AG10803 (cell line): Measurements from ENCODE around the gene KIF5A.

ENCODE experiments used
- DNase-seq: peaks from one replicate; pipeline ENCODE4 v3.0.0; 2010; ENCODE audit warnings: low read depth
- H3K4me3 ChIP-seq: 2 replicates; pipeline ENCODE4 v1.5.1; 2011; ENCODE audit warnings: mild to moderate bottlenecking, low read length, control low read depth
- TF ChIP-seq, protein P1 (sequence below): conservative IDR thresholded peaks from 2 replicates; pipeline ENCODE4 v1.5.1; 2011; ENCODE audit warnings: mild to moderate bottlenecking, low read length, control low read depth, inconsistent platforms

KIF5A gene

DNA sequence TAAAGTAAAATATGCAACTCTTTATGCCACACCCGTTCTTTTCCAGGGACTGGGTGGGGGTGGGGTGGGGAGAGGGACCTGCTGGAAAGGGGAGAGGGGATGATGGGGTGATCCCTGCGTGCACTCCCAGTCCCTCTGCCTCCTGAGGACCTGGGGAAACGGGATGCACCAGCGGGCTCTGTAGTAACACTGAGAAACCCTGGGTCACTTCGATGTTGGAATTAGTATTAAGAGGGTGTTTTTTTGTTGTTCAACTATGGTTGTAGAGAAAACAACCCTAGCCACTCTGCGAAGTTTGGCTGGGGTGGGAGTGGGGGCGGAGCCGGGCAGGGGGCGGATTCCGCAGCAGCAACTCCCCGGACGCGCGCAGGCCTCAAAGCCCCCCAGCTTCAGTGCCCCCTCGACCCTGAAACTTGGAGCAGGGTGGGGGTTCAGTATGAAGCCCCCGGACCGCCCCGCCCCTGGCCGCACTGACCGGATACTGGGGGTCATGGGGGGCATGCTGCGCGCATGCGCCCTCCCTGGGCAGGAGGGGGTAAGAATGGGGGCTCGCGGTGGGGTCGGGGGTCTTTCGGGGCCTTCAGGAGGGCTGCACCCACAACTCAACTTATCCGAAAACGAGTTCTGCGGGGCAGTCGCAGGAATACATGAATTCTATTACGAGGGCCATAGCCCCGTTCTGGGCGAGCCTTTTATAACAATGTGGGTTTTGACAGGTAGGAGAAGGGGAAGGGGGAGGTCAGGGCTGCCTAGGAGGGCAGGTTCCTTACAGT is 60.1 kb downstream of the KIF5A start:
- no peak for DNase-seq
- no peak overlapping the region for H3K4me3 ChIP-seq
- TF ChIP-seq, protein P1, sequence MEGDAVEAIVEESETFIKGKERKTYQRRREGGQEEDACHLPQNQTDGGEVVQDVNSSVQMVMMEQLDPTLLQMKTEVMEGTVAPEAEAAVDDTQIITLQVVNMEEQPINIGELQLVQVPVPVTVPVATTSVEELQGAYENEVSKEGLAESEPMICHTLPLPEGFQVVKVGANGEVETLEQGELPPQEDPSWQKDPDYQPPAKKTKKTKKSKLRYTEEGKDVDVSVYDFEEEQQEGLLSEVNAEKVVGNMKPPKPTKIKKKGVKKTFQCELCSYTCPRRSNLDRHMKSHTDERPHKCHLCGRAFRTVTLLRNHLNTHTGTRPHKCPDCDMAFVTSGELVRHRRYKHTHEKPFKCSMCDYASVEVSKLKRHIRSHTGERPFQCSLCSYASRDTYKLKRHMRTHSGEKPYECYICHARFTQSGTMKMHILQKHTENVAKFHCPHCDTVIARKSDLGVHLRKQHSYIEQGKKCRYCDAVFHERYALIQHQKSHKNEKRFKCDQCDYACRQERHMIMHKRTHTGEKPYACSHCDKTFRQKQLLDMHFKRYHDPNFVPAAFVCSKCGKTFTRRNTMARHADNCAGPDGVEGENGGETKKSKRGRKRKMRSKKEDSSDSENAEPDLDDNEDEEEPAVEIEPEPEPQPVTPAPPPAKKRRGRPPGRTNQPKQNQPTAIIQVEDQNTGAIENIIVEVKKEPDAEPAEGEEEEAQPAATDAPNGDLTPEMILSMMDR = no peak

DNA sequence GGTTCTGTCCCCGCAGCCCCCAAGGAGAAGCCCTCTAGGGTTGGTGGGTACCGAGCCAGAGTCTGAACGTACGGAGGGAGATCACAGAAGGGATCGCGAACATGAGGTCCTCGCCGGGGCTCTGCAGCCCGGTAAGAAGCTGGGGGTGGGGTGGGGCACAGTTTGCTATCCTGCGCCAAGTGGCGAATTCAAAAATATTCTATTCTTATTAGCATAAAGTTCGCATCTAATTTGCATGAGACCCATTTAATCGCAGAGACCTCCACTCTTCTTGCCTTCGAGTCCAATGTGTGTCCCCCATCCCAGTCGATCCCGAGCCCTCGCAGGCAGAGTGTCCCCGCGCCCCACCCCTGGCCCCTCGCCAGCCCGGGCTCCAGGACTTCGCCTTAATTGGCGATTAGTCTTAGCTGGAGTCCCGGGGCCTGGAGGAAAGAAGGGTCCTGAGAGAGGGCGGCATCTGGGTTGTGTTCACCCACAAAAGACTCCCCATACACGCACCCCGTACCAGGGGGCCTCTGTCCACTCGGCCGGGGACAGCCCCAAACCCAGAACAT is 60.8 kb downstream of the KIF5A start:
- TF ChIP-seq, protein P1 = no peak
- H3K4me3 ChIP-seq = peak overlapping the region; percentile 69
- no peak for DNase-seq

DNA sequence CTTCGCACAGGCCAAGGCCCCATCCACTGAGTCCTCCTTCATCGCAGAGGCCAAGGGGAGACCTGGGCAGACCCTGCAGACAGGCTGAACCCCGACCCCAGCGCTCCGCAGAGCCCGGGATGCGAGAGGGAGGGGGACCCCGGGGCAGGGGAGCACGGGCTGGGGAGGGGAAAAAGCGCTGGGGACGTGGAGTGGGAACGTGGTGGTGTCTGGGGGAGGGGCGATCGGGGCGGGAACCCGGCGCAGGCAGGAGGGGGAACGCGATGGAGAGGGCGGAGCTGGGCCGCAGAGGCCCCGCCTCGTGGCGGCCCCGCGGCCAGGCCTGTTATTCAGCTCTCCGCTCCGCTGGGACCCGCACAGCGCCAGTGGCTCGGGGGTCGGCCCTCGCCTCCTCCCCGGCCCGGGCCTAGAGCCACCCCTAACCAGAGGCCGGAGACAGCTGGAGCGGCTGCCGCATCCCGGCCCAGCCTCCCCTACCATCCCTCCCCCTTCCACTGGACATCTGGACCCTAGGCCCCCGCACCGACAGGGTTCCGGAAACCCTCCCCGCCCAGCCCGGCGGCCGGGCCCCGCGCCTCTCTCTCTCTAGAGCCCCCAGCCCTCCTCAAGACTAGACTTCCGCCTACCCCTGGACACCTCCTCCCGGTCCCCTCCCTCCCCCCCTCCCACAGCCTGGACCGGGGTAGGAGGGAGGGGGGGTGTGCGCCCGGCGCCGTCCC is 61.4 kb downstream of the KIF5A start, which contains the start of gene ARHGEF25:
ARHGEF25 (plus strand) TSS at position 328 of the 719 bp plus-strand sequence. CDS start 460 bp downstream, outside the sequence.
- TF ChIP-seq, protein P1 = no peak
- H3K4me3 ChIP-seq = peak within 1 kb of the TSS; percentile 69
- peak; percentile 48 for DNase-seq

DNA sequence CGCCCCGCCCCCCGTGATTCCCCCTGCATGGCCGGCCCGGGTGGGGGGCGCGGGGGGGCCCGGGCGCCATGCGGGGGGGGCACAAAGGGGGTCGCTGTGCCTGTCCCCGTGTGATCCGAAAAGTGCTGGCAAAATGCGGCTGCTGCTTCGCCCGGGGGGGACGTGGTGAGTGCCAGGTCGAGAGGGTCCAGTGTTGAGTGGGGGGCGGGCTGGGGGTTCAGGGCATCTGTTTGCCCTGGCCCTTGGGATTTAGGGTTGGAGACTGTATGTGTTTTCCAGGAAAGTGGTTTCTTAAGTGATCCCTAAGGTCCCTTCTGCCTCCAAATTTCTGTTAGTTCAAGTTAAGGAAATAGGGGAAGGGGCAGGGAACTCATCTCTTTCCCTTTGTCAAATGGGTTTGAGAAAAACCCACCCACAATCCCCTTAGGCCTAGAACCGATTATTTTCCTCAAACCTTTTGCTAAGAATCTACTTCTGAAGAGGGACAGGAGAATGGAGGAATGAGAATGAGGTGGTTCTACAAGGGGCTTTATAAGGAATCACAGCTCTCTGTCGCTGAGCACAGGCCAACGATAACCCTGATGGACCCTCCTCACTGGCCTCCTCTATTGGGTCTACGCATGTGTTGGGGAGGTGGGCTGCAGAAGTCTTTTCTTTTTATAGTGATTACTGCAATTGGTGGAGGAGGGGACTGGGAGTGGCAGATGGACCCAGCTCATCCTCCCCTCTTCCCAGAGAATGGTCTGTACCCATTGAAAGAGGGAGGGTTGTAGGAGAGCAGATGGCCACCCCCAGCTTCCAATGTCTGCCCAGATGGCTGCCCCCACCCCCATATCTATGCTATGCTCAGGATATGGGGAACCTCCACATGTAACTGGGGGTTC is 62.2 kb downstream of the KIF5A start:
- H3K4me3 ChIP-seq = peak overlapping the region; percentile 69
- no peak for DNase-seq
- TF ChIP-seq, protein P1 = no peak

DNA sequence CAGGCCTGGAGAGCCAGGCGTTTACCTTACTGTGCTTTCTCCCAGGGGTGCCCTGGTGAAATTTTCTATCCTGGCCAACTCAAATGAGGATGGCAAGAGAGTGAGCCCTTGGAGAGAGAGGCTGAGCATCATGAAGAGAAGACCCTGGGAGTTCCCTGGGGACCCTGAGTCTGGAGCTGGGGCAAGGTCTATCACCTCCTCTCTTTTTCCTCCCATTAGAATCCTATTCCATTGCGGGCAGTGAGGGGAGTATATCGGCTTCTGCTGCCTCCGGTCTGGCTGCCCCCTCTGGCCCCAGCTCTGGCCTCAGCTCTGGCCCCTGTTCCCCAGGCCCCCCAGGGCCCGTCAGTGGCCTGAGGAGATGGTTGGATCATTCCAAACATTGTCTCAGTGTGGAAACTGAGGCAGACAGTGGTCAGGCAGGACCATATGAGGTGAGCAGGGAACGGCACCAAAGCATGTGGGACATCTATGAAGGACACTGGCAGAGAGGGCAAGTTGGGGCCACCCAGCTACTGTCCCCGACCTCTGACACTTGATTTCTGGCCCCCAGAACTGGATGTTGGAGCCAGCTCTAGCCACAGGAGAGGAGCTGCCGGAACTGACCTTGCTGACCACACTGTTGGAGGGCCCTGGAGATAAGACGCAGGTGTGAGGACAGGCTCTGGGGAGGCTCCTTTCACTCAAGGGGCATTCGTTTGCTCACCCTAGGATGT is 63.0 kb downstream of the KIF5A start:
- no peak overlapping the region for H3K4me3 ChIP-seq
- no peak for DNase-seq

More for the DNA sequence above, 63.0 kb downstream of the KIF5A start:
- TF ChIP-seq, protein P1 = no peak
